B cell (primary cell): ENCODE data around the gene LCE2B. TPM values are rescaled to one million over a fixed set of nuclear protein-coding genes. Genes with fewer than 3 reads are reported as not detected.

Experiments
- ATAC-seq: fragments of 200-7000 bp; cut with Tn5 transposase; one replicate; pipeline ENCODE4 v1.10.0; 2021; ENCODE audit warnings: low read depth, mild to moderate bottlenecking, moderate number of reproducible peaks, moderate library complexity
- CTCF ChIA-PET: fragments of 350-600 bp; sonication (Branson Sonifier 250); formaldehyde crosslinking; loops from one replicate; lab custom pipeline; 2021; ENCODE audit warnings: antibody characterized with exemption, inconsistent platforms; lab: Charles Lee
- POLR2A ChIA-PET: fragments of 350-600 bp; sonication (Branson Sonifier 250); formaldehyde crosslinking; loops from one replicate; lab custom pipeline; 2021; ENCODE audit warnings: antibody characterized with exemption; lab: Charles Lee
- DNase-seq: peaks from one replicate; pipeline ENCODE4 v3.0.0; 2013
- H2AFZ ChIP-seq: 2 replicates; pipeline ENCODE4 v1.6.1; 2012; ENCODE audit warnings: mild to moderate bottlenecking, low read depth, low read length; ENCODE audit not compliant: insufficient read depth, poor library complexity, severe bottlenecking
- H3K27ac ChIP-seq, 2 donors: 1 replicate in 1 of 2; 2 replicates in 1 of 2; pipeline ENCODE4 v1.5.1; 2012 to 2013; ENCODE audit warnings: low read length in 2 of 2, mild to moderate bottlenecking in 2 of 2, moderate library complexity in 1 of 2
- H3K27me3 ChIP-seq, 4 experiments: fragments of 200-600 bp in 1 of 4; sonication (generic) in 1 of 4; replicated peaks in 1 of 4; 1 replicate in 2 of 4; 2 replicates in 2 of 4; pipeline versions ENCODE4 v1.6.1 to v1.7.0; 2013 to 2016; ENCODE audit warnings: low read length in 3 of 4, mild to moderate bottlenecking in 2 of 4, mixed read lengths in 1 of 4, moderate library complexity in 1 of 4; ENCODE audit not compliant: insufficient read depth in 4 of 4, control insufficient read depth in 3 of 4; ENCODE audit errors: control extremely low read depth in 1 of 4
- H3K36me3 ChIP-seq, 2 experiments: replicated peaks in 1 of 2; 1 replicate in 1 of 2; 2 replicates in 1 of 2; pipeline versions ENCODE4 v1.6.1 to v1.7.1; 2013; ENCODE audit warnings: low read length in 1 of 2; ENCODE audit not compliant: insufficient read depth in 2 of 2, control insufficient read depth in 1 of 2; ENCODE audit errors: control extremely low read depth in 1 of 2, extremely low read depth in 1 of 2
- H3K4me1 ChIP-seq, 2 donors: fragments of 200-600 bp in 1 of 2; sonication (generic) in 1 of 2; 1 replicate in 1 of 2; 2 replicates in 1 of 2; pipeline versions ENCODE4 v1.5.1 to v1.6.1; 2013 to 2017; ENCODE audit warnings: low read length in 2 of 2; ENCODE audit not compliant: control insufficient read depth in 2 of 2, insufficient read depth in 2 of 2
- H3K4me2 ChIP-seq: replicated peaks from 2 replicates; pipeline ENCODE3; 2012; ENCODE audit warnings: mild to moderate bottlenecking, low read depth, low read length; ENCODE audit not compliant: poor library complexity, severe bottlenecking
- H3K4me3 ChIP-seq, 5 experiments: fragments of 200-600 bp in 1 of 5; sonication (generic) in 1 of 5; 1 replicate in 3 of 5; 2 replicates in 2 of 5; pipeline versions ENCODE4 v1.5.1 to v1.7.0; 2011 to 2016; ENCODE audit warnings: low read length in 4 of 5, mild to moderate bottlenecking in 4 of 5, low read depth in 2 of 5, control low read depth in 1 of 5, moderate library complexity in 1 of 5; ENCODE audit not compliant: insufficient read depth in 1 of 5; ENCODE audit errors: control extremely low read depth in 1 of 5, extremely low read depth in 1 of 5
- H3K79me2 ChIP-seq: fragments of 200-600 bp; sonication (generic); one replicate; pipeline ENCODE4 v1.6.0; 2016; ENCODE audit warnings: low read length; ENCODE audit not compliant: control insufficient read depth, insufficient read depth
- H3K9ac ChIP-seq: fragments of 200-600 bp; sonication (generic); 2 replicates; pipeline ENCODE4 v1.6.1; 2017; ENCODE audit warnings: mild to moderate bottlenecking, low read length, moderate library complexity
- H3K9me3 ChIP-seq, 3 donors: one replicate each; pipeline versions ENCODE4 v1.6.1 to v1.7.1; 2013; ENCODE audit warnings: low read length in 2 of 3; ENCODE audit not compliant: control insufficient read depth in 2 of 3, insufficient read depth in 1 of 3; ENCODE audit errors: control extremely low read depth in 1 of 3
- H4K20me1 ChIP-seq: 2 replicates; pipeline ENCODE4 v1.6.0; 2012; ENCODE audit warnings: mild to moderate bottlenecking, low read length; ENCODE audit not compliant: insufficient read depth, control insufficient read depth, poor library complexity, severe bottlenecking
- H3K27ac Mint-ChIP-seq: one replicate; pipeline ENCODE4 v1.8.0; 2021; ENCODE audit warnings: mixed read lengths
- H3K27me3 Mint-ChIP-seq: one replicate; pipeline ENCODE4 v1.8.0; 2021; ENCODE audit warnings: mixed read lengths
- H3K4me1 Mint-ChIP-seq: one replicate; pipeline ENCODE4 v1.8.0; 2021; ENCODE audit warnings: mixed read lengths
- H3K4me3 Mint-ChIP-seq: one replicate; pipeline ENCODE4 v1.8.0; 2021; ENCODE audit warnings: mixed read lengths
- H3K9me3 Mint-ChIP-seq: one replicate; pipeline ENCODE4 v1.8.0; 2022; ENCODE audit warnings: mixed read lengths; ENCODE audit not compliant: insufficient read depth
- CTCF ChIP-seq: fragments of 200-600 bp; IDR thresholded peaks from one replicate; pipeline ENCODE4 v1.8.0; 2022; ENCODE audit warnings: antibody characterized with exemption, mild to moderate bottlenecking
- EZH2 ChIP-seq: IDR thresholded peaks from 2 replicates; pipeline ENCODE4 v1.6.1; 2012; ENCODE audit warnings: borderline replicate concordance, low read depth, mild to moderate bottlenecking, moderate library complexity, low read length; ENCODE audit not compliant: insufficient read depth, poor library complexity, severe bottlenecking
- WGBS: methylation state at CpG from one replicate; pipeline ENCODE4 v1.1.5; 2013; ENCODE audit warnings: missing lambda C conversion rate; ENCODE audit not compliant: insufficient coverage; 5-methylcytosine and 5-hydroxymethylcytosine counted together
- intact Hi-C: fragments of 100-400 bp; cut with micrococcal nuclease; formaldehyde crosslinking; loops from one replicate; pipeline ENCODE4 v1.10.0; 2022
- polyA plus RNA-seq: library from polyadenylated mRNA; depleted of rRNA; stranded (reverse); fragments of >200 nt; gene quantifications from 2 replicates; pipeline ENCODE4 v1.2.3, GENCODE V29; 2012
- total RNA-seq, 2 donors: library from RNA; stranded (reverse); fragments of 120-200 nt in 1 of 2; gene quantifications; 1 replicate in 1 of 2; 2 replicates in 1 of 2; pipeline versions ENCODE4 v1.2.3 to v1.2.4, GENCODE V29; 2013 to 2022

Gene LCE2B
- total and polyA plus RNA-seq, 2 donors (not counting 1 experiment from before 2014, with no cell fraction given): not detected

GRCh38 chr1:152699746-152700145 lies 13.8 kb downstream of the LCE2B start:
- ChIA-PET POLR2A (no interaction called here), CTCF (no interaction called here)
- ATAC-seq (no peak), DNase-seq (no peak)
- Mint-ChIP-seq H3K27me3 (peaks cover 5% of the 10 kb centered on the region), H3K9me3 (no peaks in the 10 kb centered on the region), H3K4me1 (no peaks in the 10 kb centered on the region), H3K27ac (no peak overlapping the region), H3K4me3 (no peak overlapping the region)
- H3K9ac ChIP-seq: no peak overlapping the region
- no peaks in the 10 kb centered on the region for H4K20me1 ChIP-seq
- no peak overlapping the region for H2AFZ ChIP-seq
- no peak for TF ChIP-seq CTCF
- no peak for TF ChIP-seq EZH2
- peaks cover 0 to 2% (median 0%) of the 10 kb centered on the region in 4 experiments for H3K27me3 ChIP-seq
- H3K27ac ChIP-seq: no peak overlapping the region
- no peak overlapping the region for H3K4me3 ChIP-seq
- H3K4me2 ChIP-seq: no peak overlapping the region
- no peaks in the 10 kb centered on the region for H3K36me3 ChIP-seq
- H3K9me3 ChIP-seq: no peaks in the 10 kb centered on the region
- no peaks in the 10 kb centered on the region for H3K4me1 ChIP-seq
- 100% methylated on average over 1 of the region's 4 CpGs for WGBS
- H3K79me2 ChIP-seq: no peaks in the 10 kb centered on the region
- intact Hi-C loops: no loop called here

- ATAC-seq: no peak
- Mint-ChIP-seq H3K4me1 (no peaks in the 10 kb centered on the region), H3K4me3 (no peak within 1 kb of the TSS), H3K27me3 (peaks cover 47% of the 10 kb centered on the region), H3K27ac (no peak within 1 kb of the TSS), H3K9me3 (no peaks in the 10 kb centered on the region)
- H3K4me1 ChIP-seq: no peaks in the 10 kb centered on the region
- H3K36me3 ChIP-seq: no peaks in the 10 kb centered on the region
- H3K27me3 ChIP-seq: peaks cover 0 to 7% (median 1%) of the 10 kb centered on the region in 4 experiments
- 100% methylated on average over 1 of the region's 2 CpGs for WGBS
- H3K9me3 ChIP-seq: no peaks in the 10 kb centered on the region
- intact Hi-C loops: no loop called here
- no peak for DNase-seq
- CTCF ChIA-PET: no interaction called here
- POLR2A ChIA-PET: no interaction called here
- H4K20me1 ChIP-seq: no peaks in the 10 kb centered on the region
- no peak within 1 kb of the TSS for H3K9ac ChIP-seq
- TF ChIP-seq EZH2: no peak
- no peak within 1 kb of the TSS for H2AFZ ChIP-seq
- no peaks in the 10 kb centered on the region for H3K79me2 ChIP-seq
- no peak within 1 kb of the TSS for H3K27ac ChIP-seq
- no peak within 1 kb of the TSS for H3K4me2 ChIP-seq
- H3K4me3 ChIP-seq: no peak within 1 kb of the TSS
These were observed 21.9 kb downstream of the LCE2B start, which contains the start of gene LCE4A for GRCh38 chr1:152707860-152708259. Gene LCE4A, plus strand, starts transcription at chr1:152708160. Its CDS starts 916 bp downstream, at chr1:152709076.
